SK-N-SH (cell line): Measurements from ENCODE around the gene CYLD. TPM values are rescaled to one million over a fixed set of nuclear protein-coding genes. Genes with fewer than 3 reads are reported as not detected.

ENCODE experiments used
- CTCF ChIA-PET: fragments of 300-600, 350-600 bp; formaldehyde crosslinking; extraction: SDS; loops from one replicate; lab custom pipeline; 2021; lab: Yijun Ruan, JAX
- POLR2A ChIA-PET: fragments of 350-600 bp; sonication (Branson Sonifier 250); formaldehyde crosslinking; extraction: SDS; loops from one replicate; lab custom pipeline; 2020; ENCODE audit warnings: antibody characterized with exemption, inconsistent platforms; lab: Yijun Ruan, JAX
- DNase-seq: peaks from one replicate; pipeline ENCODE4 v3.0.0; 2012
- H2AFZ ChIP-seq: fragments of 200-600 bp; sonication (generic); 2 replicates; pipeline ENCODE4 v1.8.1; 2016; ENCODE audit warnings: antibody characterized with exemption, mild to moderate bottlenecking, low read depth
- H3F3A ChIP-seq: fragments of 200-600 bp; sonication (generic); replicated peaks from 2 replicates; pipeline ENCODE3; 2016; ENCODE audit warnings: antibody characterized with exemption, mild to moderate bottlenecking; ENCODE audit not compliant: insufficient read depth
- H3K27ac ChIP-seq, 2 experiments: fragments of 200-500 bp in 1 of 2; fragments of 200-600 bp in 1 of 2; sonication (Bioruptor generic) in 1 of 2; sonication (generic), shearing (Covaris generic) in 1 of 2; 2 replicates each; pipeline versions ENCODE4 v1.5.1 to v1.6.1; 2014 to 2016; ENCODE audit warnings: low read depth in 2 of 2, inconsistent platforms in 1 of 2, low read length in 1 of 2, mild to moderate bottlenecking in 1 of 2, mixed read lengths in 1 of 2
- H3K27me3 ChIP-seq: fragments of 200-600 bp; sonication (generic), shearing (Covaris generic); 2 replicates; pipeline ENCODE4 v1.6.1; 2016; ENCODE audit warnings: mixed run types; ENCODE audit not compliant: insufficient read depth
- H3K36me3 ChIP-seq, 2 experiments: fragments of 200-500 bp in 1 of 2; fragments of 200-600 bp in 1 of 2; sonication (Bioruptor generic) in 1 of 2; sonication (generic) in 1 of 2; replicated peaks in 1 of 2; 2 replicates each; pipeline versions ENCODE3 to v1.5.1; 2014 to 2016; ENCODE audit warnings: low read length in 1 of 2, mild to moderate bottlenecking in 1 of 2; ENCODE audit not compliant: insufficient read depth in 2 of 2, control insufficient read depth in 1 of 2
- H3K4me1 ChIP-seq, 2 experiments: fragments of 200-500 bp in 1 of 2; fragments of 200-600 bp in 1 of 2; sonication (Bioruptor generic) in 1 of 2; sonication (generic), shearing (Covaris generic) in 1 of 2; 2 replicates each; pipeline versions ENCODE4 v1.5.1 to v1.6.1; 2014 to 2016; ENCODE audit warnings: low read depth in 1 of 2, low read length in 1 of 2, mixed run types in 1 of 2; ENCODE audit not compliant: insufficient read depth in 2 of 2, control insufficient read depth in 1 of 2
- H3K4me2 ChIP-seq: fragments of 200-600 bp; sonication (generic), shearing (Covaris generic); 2 replicates; pipeline ENCODE4 v1.6.1; 2017; ENCODE audit warnings: mixed run types
- H3K4me3 ChIP-seq, 2 experiments: fragments of 200-500 bp in 1 of 2; fragments of 200-600 bp in 1 of 2; sonication (Bioruptor generic) in 1 of 2; sonication (generic), shearing (Covaris generic) in 1 of 2; 2 replicates each; pipeline versions ENCODE4 v1.5.1 to v1.8.1; 2014 to 2016; ENCODE audit warnings: low read depth in 2 of 2, inconsistent platforms in 1 of 2, low read length in 1 of 2, mild to moderate bottlenecking in 1 of 2, mixed read lengths in 1 of 2, moderate library complexity in 1 of 2
- H3K79me2 ChIP-seq: fragments of 200-600 bp; sonication (generic); 2 replicates; pipeline ENCODE4 v1.8.1; 2017; ENCODE audit warnings: mild to moderate bottlenecking; ENCODE audit not compliant: insufficient read depth
- H3K9ac ChIP-seq: fragments of 200-600 bp; sonication (generic); 2 replicates; pipeline ENCODE4 v1.6.1; 2017; ENCODE audit warnings: mixed run types
- H3K9me2 ChIP-seq: fragments of 200-600 bp; sonication (generic); 2 replicates; pipeline ENCODE4 v1.6.1; 2017; ENCODE audit warnings: mixed run types
- H3K9me3 ChIP-seq: fragments of 200-600 bp; sonication (generic); 2 replicates; pipeline ENCODE4 v1.6.1; 2017; ENCODE audit warnings: mixed run types, mild to moderate bottlenecking, moderate library complexity
- H4K20me1 ChIP-seq: fragments of 200-600 bp; sonication (generic); 2 replicates; pipeline ENCODE4 v1.6.1; 2017; ENCODE audit warnings: mild to moderate bottlenecking, mixed run types; ENCODE audit not compliant: insufficient read depth
- CTCF ChIP-seq: fragments of 200-600 bp; sonication (generic); IDR thresholded peaks from 2 replicates; pipeline ENCODE4 v1.6.1; 2017; ENCODE audit warnings: antibody characterized with exemption, mild to moderate bottlenecking, moderate library complexity
- EP300 ChIP-seq, 2 experiments: IDR thresholded peaks; 2 replicates each; pipeline versions ENCODE4 v1.4.0 to v1.6.1; 2012; ENCODE audit warnings: borderline replicate concordance in 1 of 2, low read depth in 1 of 2, low read length in 1 of 2
- FOXM1 ChIP-seq: IDR thresholded peaks from 2 replicates; pipeline ENCODE4 v1.4.0; 2012; ENCODE audit warnings: low read depth, mild to moderate bottlenecking
- GABPA ChIP-seq: IDR thresholded peaks from 2 replicates; pipeline ENCODE4 v1.4.0; 2012; ENCODE audit warnings: low read depth, mild to moderate bottlenecking
- GATA2 ChIP-seq: sonication (generic); formaldehyde crosslinking; IDR thresholded peaks from 2 replicates; pipeline ENCODE4 v1.5.0; 2020; ENCODE audit warnings: mild to moderate bottlenecking, missing genetic modification reagents
- MXI1 ChIP-seq: IDR thresholded peaks from 2 replicates; pipeline ENCODE4 v1.6.1; 2012; ENCODE audit warnings: mild to moderate bottlenecking, low read depth, low read length, improper control_type of control experiment
- NFIC ChIP-seq: IDR thresholded peaks from 2 replicates; pipeline ENCODE4 v1.4.0; 2012; ENCODE audit warnings: borderline replicate concordance
- RAD21 ChIP-seq: IDR thresholded peaks from 2 replicates; pipeline ENCODE4 v1.6.1; 2012; ENCODE audit warnings: mild to moderate bottlenecking, low read length
- REST ChIP-seq: IDR thresholded peaks from 2 replicates; pipeline ENCODE4 v1.6.1; 2012; ENCODE audit warnings: mild to moderate bottlenecking, low read depth, low read length, moderate library complexity
- SIN3A ChIP-seq: IDR thresholded peaks from 2 replicates; pipeline ENCODE4 v1.6.1; 2012; ENCODE audit warnings: low read depth, mild to moderate bottlenecking, low read length, moderate library complexity, borderline replicate concordance
- SMC3 ChIP-seq: IDR thresholded peaks from 2 replicates; pipeline ENCODE4 v1.6.1; 2012; ENCODE audit warnings: low read depth, low read length, improper control_type of control experiment
- TCF12 ChIP-seq: IDR thresholded peaks from 2 replicates; pipeline ENCODE4 v1.4.0; 2012
- TEAD4 ChIP-seq: IDR thresholded peaks from 2 replicates; pipeline ENCODE4 v1.4.0; 2012; ENCODE audit warnings: mild to moderate bottlenecking, borderline replicate concordance; ENCODE audit not compliant: insufficient read depth
- USF1 ChIP-seq: IDR thresholded peaks from 2 replicates; pipeline ENCODE4 v1.4.0; 2012; ENCODE audit warnings: low read depth, borderline replicate concordance
- ZBTB33 ChIP-seq: IDR thresholded peaks from 2 replicates; pipeline ENCODE4 v1.4.0; 2012; ENCODE audit warnings: low read depth, borderline replicate concordance
- WGBS: methylation state at CpG from one replicate; pipeline ENCODE4 v1.1.6; 2017; ENCODE audit warnings: low lambda C conversion rate; 5-methylcytosine and 5-hydroxymethylcytosine counted together
- polyA plus RNA-seq, 3 experiments: library from polyadenylated mRNA; depleted of rRNA; stranded (reverse); fragments of >200 nt; gene quantifications; 2 replicates each; pipeline ENCODE4 v1.2.3, GENCODE V29; 2012
- TF ChIP-seq, protein P1 (sequence below): IDR thresholded peaks from 2 replicates; pipeline ENCODE4 v1.4.0; 2012; ENCODE audit warnings: low read depth

CYLD gene
- polyA plus RNA-seq, 1 of the 3 experiments (the other 2 are of a cell fraction): 6.5 TPM

DNA sequence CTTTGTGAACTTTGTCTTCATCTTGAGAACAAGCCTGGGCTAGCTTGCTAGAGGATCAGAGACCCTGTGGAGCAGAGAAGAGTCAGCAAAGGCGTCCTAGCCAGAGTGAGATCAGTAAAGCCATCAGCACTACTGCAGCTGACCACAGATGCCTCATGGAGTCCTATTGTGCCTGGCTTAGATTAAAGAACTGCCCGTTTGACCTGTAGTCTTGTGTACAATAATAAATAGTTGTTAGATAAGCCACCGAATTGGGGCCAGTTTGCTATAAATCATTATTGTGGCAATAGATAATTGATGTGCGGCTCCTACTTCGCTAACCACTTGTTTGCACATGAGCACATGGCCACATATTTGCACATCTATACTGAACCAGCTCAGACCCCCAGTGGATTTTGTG is 103.0 kb downstream of the CYLD start:
- H3K4me2 ChIP-seq: no peak overlapping the region
- no peak overlapping the region for H2AFZ ChIP-seq
- H3K27ac ChIP-seq: no peak overlapping the region
- no peaks in the 10 kb centered on the region for H4K20me1 ChIP-seq
- no peak overlapping the region for H3K4me3 ChIP-seq
- no peak overlapping the region for H3K9ac ChIP-seq
- POLR2A ChIA-PET: no interaction called here
- no peaks in the 10 kb centered on the region for H3K4me1 ChIP-seq
- DNase-seq: no peak
- H3K9me3 ChIP-seq: no peaks in the 10 kb centered on the region
- no peak for TF ChIP-seq CTCF
- TF ChIP-seq TEAD4: no peak
- no peak for TF ChIP-seq SMC3
- TF ChIP-seq TCF12: no peak
- no peak for TF ChIP-seq USF1
- no peak for TF ChIP-seq EP300 (IDR thresholded peaks at IDR 0.05; ENCODE audit: borderline replicate concordance in 1 of 2, low read depth in 1 of 2, low read length in 1 of 2)
- no peak for TF ChIP-seq NFIC
- TF ChIP-seq RAD21: no peak
- no peak for TF ChIP-seq SIN3A
- TF ChIP-seq FOXM1: no peak
- TF ChIP-seq GATA2 (CRISPR knock-in tag): no peak
- 39% methylated on average over 5 of the region's 5 CpGs for WGBS
- CTCF ChIA-PET: no interaction called here
- H3K79me2 ChIP-seq: no peaks in the 10 kb centered on the region
- no peaks in the 10 kb centered on the region for H3K36me3 ChIP-seq
- H3K27me3 ChIP-seq: no peaks in the 10 kb centered on the region
- no peaks in the 10 kb centered on the region for H3F3A ChIP-seq
- H3K9me2 ChIP-seq: no peaks in the 10 kb centered on the region

DNA sequence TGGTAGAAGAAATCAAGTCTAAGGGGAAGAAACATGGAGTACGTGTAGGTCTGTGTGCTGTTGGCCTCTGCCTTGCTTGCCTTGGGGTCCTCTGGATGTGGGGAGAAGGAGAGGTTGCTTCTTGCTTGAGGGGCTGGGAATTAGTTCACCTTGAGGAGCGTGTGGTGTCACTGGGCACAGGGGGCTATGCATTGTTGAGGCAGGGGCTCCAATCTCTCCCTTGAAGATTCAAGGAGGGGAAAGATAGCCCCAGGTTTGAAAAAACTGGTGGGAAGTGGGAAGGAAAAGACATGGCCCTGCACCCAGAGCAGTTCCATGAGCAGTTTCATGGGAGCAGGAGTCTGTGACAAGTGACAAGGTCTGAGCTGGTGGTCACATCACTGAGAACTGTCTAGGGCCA is 103.4 kb downstream of the CYLD start:
- H3K4me1 ChIP-seq: no peaks in the 10 kb centered on the region
- no peaks in the 10 kb centered on the region for H4K20me1 ChIP-seq
- H3K4me3 ChIP-seq: no peak overlapping the region
- no peaks in the 10 kb centered on the region for H3K9me2 ChIP-seq
- no peaks in the 10 kb centered on the region for H3F3A ChIP-seq
- H3K27ac ChIP-seq: no peak overlapping the region
- no peaks in the 10 kb centered on the region for H3K9me3 ChIP-seq
- ChIA-PET POLR2A (no interaction called here), CTCF (no interaction called here)
- no peaks in the 10 kb centered on the region for H3K27me3 ChIP-seq
- no peak overlapping the region for H3K4me2 ChIP-seq
- H3K9ac ChIP-seq: no peak overlapping the region
- DNase-seq: no peak
- H3K79me2 ChIP-seq: no peaks in the 10 kb centered on the region
- H2AFZ ChIP-seq: no peak overlapping the region
- 18% methylated on average over 2 of the region's 2 CpGs for WGBS
- H3K36me3 ChIP-seq: no peaks in the 10 kb centered on the region
- TF ChIP-seq CTCF: no peak
- TF ChIP-seq REST: no peak
- no peak for TF ChIP-seq EP300 (IDR thresholded peaks at IDR 0.05; ENCODE audit: borderline replicate concordance in 1 of 2, low read depth in 1 of 2, low read length in 1 of 2)
- no peak for TF ChIP-seq GABPA
- no peak for TF ChIP-seq MXI1
- no peak for TF ChIP-seq SIN3A
- no peak for TF ChIP-seq ZBTB33
- TF ChIP-seq TCF12: no peak
- TF ChIP-seq, protein P1, sequence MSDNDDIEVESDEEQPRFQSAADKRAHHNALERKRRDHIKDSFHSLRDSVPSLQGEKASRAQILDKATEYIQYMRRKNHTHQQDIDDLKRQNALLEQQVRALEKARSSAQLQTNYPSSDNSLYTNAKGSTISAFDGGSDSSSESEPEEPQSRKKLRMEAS: no peak
